KMS-11 (cell line): Measurements from ENCODE around the gene NCK2.

Source experiments
- H2AFZ ChIP-seq: fragments of 200-600 bp; sonication (generic); 2 replicates; pipeline ENCODE4 v1.6.1; 2016; ENCODE audit warnings: antibody characterized with exemption, mixed run types, low read depth
- H3K27ac ChIP-seq: fragments of 200-600 bp; sonication (generic); 2 replicates; pipeline ENCODE4 v1.6.1; 2016; ENCODE audit warnings: mild to moderate bottlenecking, mixed run types
- H3K27me3 ChIP-seq: fragments of 200-600 bp; sonication (generic); 2 replicates; pipeline ENCODE4 v1.6.1; 2017; ENCODE audit warnings: mild to moderate bottlenecking, low read depth, mixed run types, moderate library complexity; ENCODE audit not compliant: insufficient read depth
- H3K36me3 ChIP-seq: fragments of 200-600 bp; sonication (generic); 2 replicates; pipeline ENCODE4 v1.6.1; 2017; ENCODE audit warnings: mild to moderate bottlenecking, mixed run types; ENCODE audit not compliant: insufficient read depth
- H3K4me1 ChIP-seq: fragments of 200-600 bp; sonication (generic); 2 replicates; pipeline ENCODE4 v1.6.1; 2016; ENCODE audit warnings: mild to moderate bottlenecking, low read depth, mixed run types; ENCODE audit not compliant: poor library complexity, severe bottlenecking
- H3K4me2 ChIP-seq: fragments of 200-600 bp; sonication (generic); 2 replicates; pipeline ENCODE4 v1.7.0; 2016; ENCODE audit warnings: mild to moderate bottlenecking, mixed run types
- H3K4me3 ChIP-seq: fragments of 200-600 bp; sonication (generic); IDR thresholded peaks from 2 replicates; pipeline ENCODE4 v1.6.1; 2017; ENCODE audit warnings: low read depth, low read length, mixed read lengths; ENCODE audit not compliant: insufficient read depth
- H3K79me2 ChIP-seq: fragments of 200-600 bp; sonication (generic); 2 replicates; pipeline ENCODE4 v1.6.1; 2016; ENCODE audit warnings: low read depth, mixed run types; ENCODE audit not compliant: insufficient read depth
- H3K9ac ChIP-seq: fragments of 200-600 bp; sonication (generic); 2 replicates; pipeline ENCODE4 v1.6.1; 2016; ENCODE audit warnings: mild to moderate bottlenecking, mixed run types
- H4K20me1 ChIP-seq: fragments of 200-600 bp; sonication (generic); 2 replicates; pipeline ENCODE4 v1.6.1; 2016; ENCODE audit warnings: mild to moderate bottlenecking, mixed run types; ENCODE audit not compliant: insufficient read depth
- TF ChIP-seq, protein P1 (sequence below): fragments of 200-600 bp; sonication (generic); conservative IDR thresholded peaks from 2 replicates; pipeline ENCODE4 v1.6.1; 2017; ENCODE audit warnings: low read depth, mild to moderate bottlenecking, antibody characterized with exemption, low read length, moderate library complexity, mixed read lengths

Gene NCK2

DNA sequence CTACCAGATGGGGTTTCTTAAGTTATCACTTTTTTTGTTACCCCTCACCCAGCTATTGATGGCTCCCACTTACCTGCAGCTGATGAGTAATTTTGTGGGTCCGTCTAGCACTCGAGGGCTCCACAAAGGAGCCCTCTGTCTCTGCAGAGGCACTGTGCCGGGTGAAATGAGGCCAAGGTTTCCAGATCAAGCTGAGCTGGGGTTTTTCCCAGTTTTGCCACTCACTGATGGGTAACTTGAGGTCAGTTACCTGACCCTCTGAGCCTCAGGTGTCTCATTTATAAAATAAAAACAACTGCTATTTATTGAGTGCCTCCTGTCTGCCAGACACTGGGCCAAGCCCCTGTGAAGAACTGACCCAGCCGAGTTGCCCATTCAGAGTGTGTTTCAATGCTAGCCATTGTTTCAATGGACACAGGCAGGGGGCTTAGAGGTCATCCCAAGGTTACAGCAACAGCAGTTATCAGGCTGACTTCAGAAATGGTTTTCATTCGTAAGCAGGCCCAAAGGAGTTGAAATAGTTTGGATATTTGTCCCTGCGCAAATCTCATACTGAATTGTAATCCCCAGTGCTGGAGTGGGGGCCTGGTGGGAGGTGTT lies 192.9 kb downstream of the NCK2 start:
- no peak overlapping the region for H3K4me2 ChIP-seq
- no peak overlapping the region for H3K9ac ChIP-seq
- no peaks in the 10 kb centered on the region for H3K4me1 ChIP-seq
- no peak overlapping the region for H3K4me3 ChIP-seq
- no peaks in the 10 kb centered on the region for H3K79me2 ChIP-seq
- H3K27me3 ChIP-seq: no peaks in the 10 kb centered on the region
- H2AFZ ChIP-seq: no peak overlapping the region
- H3K27ac ChIP-seq: no peak overlapping the region
- no peaks in the 10 kb centered on the region for H4K20me1 ChIP-seq
- TF ChIP-seq, protein P1, sequence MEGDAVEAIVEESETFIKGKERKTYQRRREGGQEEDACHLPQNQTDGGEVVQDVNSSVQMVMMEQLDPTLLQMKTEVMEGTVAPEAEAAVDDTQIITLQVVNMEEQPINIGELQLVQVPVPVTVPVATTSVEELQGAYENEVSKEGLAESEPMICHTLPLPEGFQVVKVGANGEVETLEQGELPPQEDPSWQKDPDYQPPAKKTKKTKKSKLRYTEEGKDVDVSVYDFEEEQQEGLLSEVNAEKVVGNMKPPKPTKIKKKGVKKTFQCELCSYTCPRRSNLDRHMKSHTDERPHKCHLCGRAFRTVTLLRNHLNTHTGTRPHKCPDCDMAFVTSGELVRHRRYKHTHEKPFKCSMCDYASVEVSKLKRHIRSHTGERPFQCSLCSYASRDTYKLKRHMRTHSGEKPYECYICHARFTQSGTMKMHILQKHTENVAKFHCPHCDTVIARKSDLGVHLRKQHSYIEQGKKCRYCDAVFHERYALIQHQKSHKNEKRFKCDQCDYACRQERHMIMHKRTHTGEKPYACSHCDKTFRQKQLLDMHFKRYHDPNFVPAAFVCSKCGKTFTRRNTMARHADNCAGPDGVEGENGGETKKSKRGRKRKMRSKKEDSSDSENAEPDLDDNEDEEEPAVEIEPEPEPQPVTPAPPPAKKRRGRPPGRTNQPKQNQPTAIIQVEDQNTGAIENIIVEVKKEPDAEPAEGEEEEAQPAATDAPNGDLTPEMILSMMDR: no peak
- H3K36me3 ChIP-seq: no peaks in the 10 kb centered on the region
